IMR-90 (cell line): ENCODE data around the gene SERP2. TPM values are rescaled to one million over a fixed set of nuclear protein-coding genes. Genes with fewer than 3 reads are reported as not detected.

ENCODE experiments used
- ATAC-seq: fragments of 200-7000 bp; cut with Tn5 transposase; 2 replicates; pipeline ENCODE4 v1.9.1; 2020; ENCODE audit warnings: low read depth, mild to moderate bottlenecking, moderate library complexity
- BruUV-seq: library from RNA; stranded (reverse); fragments of 400-500 nt; replicated peaks from 2 replicates; lab custom pipeline; 2021; lab: Mats Ljungman, UMichigan
- CTCF ChIA-PET: fragments of 300-600 bp; formaldehyde crosslinking; extraction: SDS; loops from one replicate; lab custom pipeline; 2021; ENCODE audit warnings: antibody characterized with exemption; lab: Yijun Ruan, JAX
- POLR2A ChIA-PET: fragments of 300-600 bp; sonication (Branson Sonifier 250); formaldehyde crosslinking; loops from one replicate; lab custom pipeline; 2022; ENCODE audit warnings: antibody characterized with exemption; ENCODE audit not compliant: unreplicated experiment; lab: Charles Lee
- DNase-seq: peaks from one replicate; pipeline ENCODE4 v3.0.0; 2013
- H2AFZ ChIP-seq: replicated peaks from 2 replicates; pipeline ENCODE3; 2013; ENCODE audit warnings: low read length, mild to moderate bottlenecking; ENCODE audit not compliant: poor library complexity
- H2AK5ac ChIP-seq: 2 replicates; pipeline ENCODE4 v1.6.1; 2013; ENCODE audit warnings: low read depth, low read length, inconsistent platforms
- H2AK9ac ChIP-seq: replicated peaks from 2 replicates; pipeline ENCODE3; 2013; ENCODE audit warnings: mild to moderate bottlenecking, low read depth, low read length, moderate library complexity; ENCODE audit not compliant: poor library complexity
- H2BK120ac ChIP-seq: 2 replicates; pipeline ENCODE4 v1.6.1; 2013; ENCODE audit warnings: low read depth, low read length, inconsistent platforms
- H2BK15ac ChIP-seq: 3 replicates; pipeline ENCODE4 v1.6.1; 2013; ENCODE audit warnings: low read depth, low read length, inconsistent platforms
- H2BK20ac ChIP-seq: 2 replicates; pipeline ENCODE4 v1.6.1; 2013; ENCODE audit warnings: low read depth, mild to moderate bottlenecking, inconsistent platforms, low read length, moderate library complexity
- H2BK5ac ChIP-seq: 2 replicates; pipeline ENCODE4 v1.6.1; 2013; ENCODE audit warnings: mild to moderate bottlenecking, low read depth, low read length, inconsistent platforms; ENCODE audit not compliant: poor library complexity, severe bottlenecking
- H3K14ac ChIP-seq: replicated peaks from 2 replicates; pipeline ENCODE4 v1.6.1; 2013; ENCODE audit warnings: low read depth, low read length, inconsistent platforms
- H3K18ac ChIP-seq: 2 replicates; pipeline ENCODE4 v1.6.1; 2013; ENCODE audit warnings: low read depth, low read length, control low read depth
- H3K23ac ChIP-seq: 2 replicates; pipeline ENCODE4 v1.6.1; 2013; ENCODE audit warnings: low read depth, low read length, inconsistent platforms
- H3K27ac ChIP-seq: 2 replicates; pipeline ENCODE4 v1.5.1; 2013; ENCODE audit warnings: mild to moderate bottlenecking, control low read depth, low read length; ENCODE audit not compliant: insufficient read depth
- H3K27me3 ChIP-seq: 2 replicates; pipeline ENCODE4 v1.6.1; 2013; ENCODE audit warnings: low read length; ENCODE audit not compliant: control insufficient read depth, insufficient read depth
- H3K36me3 ChIP-seq: 2 replicates; pipeline ENCODE4 v1.6.1; 2013; ENCODE audit warnings: low read length, mixed read lengths; ENCODE audit not compliant: control insufficient read depth, insufficient read depth
- H3K4ac ChIP-seq: 2 replicates; pipeline ENCODE4 v1.6.1; 2013; ENCODE audit warnings: low read depth, low read length, inconsistent platforms
- H3K4me1 ChIP-seq: 2 replicates; pipeline ENCODE4 v1.6.1; 2013; ENCODE audit warnings: low read length, mixed read lengths; ENCODE audit not compliant: control insufficient read depth, insufficient read depth
- H3K4me2 ChIP-seq: 2 replicates; pipeline ENCODE4 v1.6.1; 2013; ENCODE audit warnings: low read depth, mild to moderate bottlenecking, control low read depth, low read length, moderate library complexity
- H3K4me3 ChIP-seq: 2 replicates; pipeline ENCODE4 v1.5.1; 2013; ENCODE audit warnings: low read depth, mild to moderate bottlenecking, control low read depth, low read length, moderate library complexity; ENCODE audit not compliant: insufficient read depth
- H3K56ac ChIP-seq: 2 replicates; pipeline ENCODE4 v1.6.1; 2013; ENCODE audit warnings: low read length, inconsistent platforms; ENCODE audit not compliant: insufficient read depth; ENCODE audit errors: extremely low read depth
- H3K79me1 ChIP-seq, 2 experiments: 2 replicates each; pipeline ENCODE4 v1.6.1; 2013; ENCODE audit warnings: low read length in 2 of 2, inconsistent platforms in 1 of 2, low read depth in 1 of 2
- H3K9ac ChIP-seq: 2 replicates; pipeline ENCODE4 v1.6.1; 2013; ENCODE audit warnings: low read depth, low read length, control low read depth
- H3K9me1 ChIP-seq: 2 replicates; pipeline ENCODE4 v1.6.1; 2013; ENCODE audit warnings: low read length, inconsistent platforms; ENCODE audit not compliant: insufficient read depth
- H3K9me3 ChIP-seq: 2 replicates; pipeline ENCODE4 v1.6.1; 2013; ENCODE audit warnings: low read length; ENCODE audit not compliant: control insufficient read depth, insufficient read depth
- H4K20me1 ChIP-seq: 2 replicates; pipeline ENCODE4 v1.6.1; 2013; ENCODE audit warnings: low read length, inconsistent platforms; ENCODE audit not compliant: insufficient read depth
- H4K5ac ChIP-seq: 2 replicates; pipeline ENCODE4 v1.6.1; 2013; ENCODE audit warnings: mild to moderate bottlenecking, low read depth, low read length, control low read depth
- H4K8ac ChIP-seq, 2 experiments: 2 replicates each; pipeline ENCODE4 v1.6.1; 2013; ENCODE audit warnings: low read depth in 2 of 2, low read length in 2 of 2, control low read depth in 1 of 2, inconsistent platforms in 1 of 2
- H4K91ac ChIP-seq: 2 replicates; pipeline ENCODE4 v1.6.1; 2013; ENCODE audit warnings: low read depth, low read length, inconsistent platforms; ENCODE audit not compliant: insufficient read depth
- BHLHE40 ChIP-seq: fragments of 150-350 bp; IDR thresholded peaks from 2 replicates; pipeline ENCODE4 v1.6.1; 2016; ENCODE audit warnings: mild to moderate bottlenecking, low read depth, low read length
- CEBPB ChIP-seq: IDR thresholded peaks from 2 replicates; pipeline ENCODE4 v1.6.1; 2012; ENCODE audit warnings: low read depth, low read length, improper control_type of control experiment
- CHD1 ChIP-seq: IDR thresholded peaks from 2 replicates; pipeline ENCODE4 v1.6.1; 2012; ENCODE audit warnings: low read depth, low read length, improper control_type of control experiment
- FOS ChIP-seq: fragments of 150-350 bp; IDR thresholded peaks from 2 replicates; pipeline ENCODE4 v1.6.1; 2016; ENCODE audit warnings: low read depth, low read length
- MAZ ChIP-seq: IDR thresholded peaks from 2 replicates; pipeline ENCODE4 v1.6.1; 2012; ENCODE audit warnings: low read depth, mild to moderate bottlenecking, low read length, improper control_type of control experiment, moderate library complexity, borderline replicate concordance
- MXI1 ChIP-seq: IDR thresholded peaks from 2 replicates; pipeline ENCODE4 v1.6.1; 2012; ENCODE audit warnings: low read depth, mild to moderate bottlenecking, low read length, moderate library complexity, borderline replicate concordance
- NFE2L2 ChIP-seq: fragments of 150-350 bp; IDR thresholded peaks from 2 replicates; pipeline ENCODE4 v1.6.1; 2016; ENCODE audit warnings: low read depth, mild to moderate bottlenecking, low read length
- POLR2A ChIP-seq: IDR thresholded peaks from 2 replicates; pipeline ENCODE4 v1.6.1; 2012; ENCODE audit warnings: mild to moderate bottlenecking, low read depth, low read length
- RAD21 ChIP-seq: IDR thresholded peaks from 2 replicates; pipeline ENCODE4 v1.6.1; 2012; ENCODE audit warnings: low read length, improper control_type of control experiment
- RFX5 ChIP-seq: IDR thresholded peaks from 2 replicates; pipeline ENCODE4 v1.8.0; 2012; ENCODE audit warnings: low read depth, mild to moderate bottlenecking, low read length, moderate library complexity
- SMC3 ChIP-seq: fragments of 150-350 bp; IDR thresholded peaks from 2 replicates; pipeline ENCODE4 v1.6.1; 2016; ENCODE audit warnings: low read depth, mild to moderate bottlenecking, antibody characterized with exemption, low read length, moderate library complexity
- WGBS, 2 experiments: methylation state at CpG; one replicate each; pipeline versions ENCODE4 v1.1.5 to v1.1.7; 2013; ENCODE audit warnings: missing lambda C conversion rate in 2 of 2; ENCODE audit not compliant: insufficient read length in 1 of 2; ENCODE audit errors: extremely low coverage in 2 of 2; 5-methylcytosine and 5-hydroxymethylcytosine counted together
- dilution Hi-C: fragments of 300-500 bp; cut with HindIII; formaldehyde crosslinking; loops from one replicate; pipeline ENCODE4 v1.14.3; 2018; ENCODE audit warnings: low sequenced_read_pairs; ENCODE audit not compliant: unreplicated experiment
- in situ Hi-C: fragments of 300-500 bp; cut with MboI; formaldehyde crosslinking; loops from 3 replicates; pipeline ENCODE4 v1.14.3; 2019; ENCODE audit warnings: low sequenced_read_pairs, inconsistent platforms, mixed read lengths
- intact Hi-C: fragments of 100-400 bp; cut with micrococcal nuclease; formaldehyde crosslinking; loops from 2 replicates; pipeline ENCODE4 v1.10.0; 2022
- polyA plus RNA-seq, 3 experiments: library from polyadenylated mRNA; depleted of rRNA; stranded (reverse); fragments of >200 nt; gene quantifications; 2 replicates each; pipeline ENCODE4 v1.2.3, GENCODE V29; 2012; ENCODE audit warnings: low replicate concordance in 1 of 3
- total RNA-seq: library from RNA; depleted of rRNA; stranded (reverse); fragments of >200 nt; gene quantifications from 2 replicates; pipeline ENCODE4 v1.2.3, GENCODE V29; 2012
- TF ChIP-seq, protein P1 (sequence below): conservative IDR thresholded peaks from 2 replicates; pipeline ENCODE4 v1.5.1; 2012; ENCODE audit warnings: mild to moderate bottlenecking, low read depth, low read length, improper control_type of control experiment
- TF ChIP-seq, protein P2 (sequence below): fragments of 150-350 bp; IDR thresholded peaks from 2 replicates; pipeline ENCODE4 v1.6.1; 2016; ENCODE audit warnings: low read depth, mild to moderate bottlenecking, low read length, moderate library complexity, borderline replicate concordance

SERP2 gene
- total and polyA plus RNA-seq, 2 of the 4 experiments (the other 2 are of a cell fraction), result 0.54 to 1.4 TPM

DNA sequence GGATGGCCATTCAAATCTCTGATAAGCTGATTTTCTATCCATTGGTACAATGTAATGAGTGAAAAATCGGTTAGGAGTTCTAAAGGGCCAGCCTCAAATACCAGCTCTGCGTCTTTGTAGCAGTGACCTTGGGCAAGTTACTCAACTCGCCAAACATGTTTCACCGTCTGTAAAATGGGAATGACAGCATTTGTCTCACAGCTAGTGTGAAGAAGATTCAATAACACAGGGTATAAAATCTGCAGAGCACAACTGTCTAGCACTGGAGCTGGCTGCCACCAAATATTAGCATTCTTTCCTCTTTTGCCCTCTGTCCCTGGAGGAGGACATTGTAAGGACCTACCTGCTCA, 22.1 kb upstream of the SERP2 start:
- POLR2A ChIA-PET, result no interaction called here
- Histone ChIP-seq H3K36me3 (no peaks in the 10 kb centered on the region), H4K8ac (no peak overlapping the region)

More for the DNA sequence above, 22.1 kb upstream of the SERP2 start:
- CTCF ChIA-PET, result no interaction called here
- ATAC-seq (no peak), DNase-seq (no peak)
- no peak overlapping the region for H2BK120ac ChIP-seq
- intact Hi-C loops (no loop called here), in situ Hi-C loops (no loop called here), dilution Hi-C loops (no loop called here)
- H3K9me1 ChIP-seq, result 0 out of 2 replicates have a peak, but pooled peaks cover 3% of the 10 kb centered on the region
- no peak overlapping the region for H3K9ac ChIP-seq
- H3K79me1 ChIP-seq, result no peaks in the 10 kb centered on the region
- H3K27ac ChIP-seq, result no peak overlapping the region
- no peak overlapping the region for H2BK20ac ChIP-seq
- TF ChIP-seq MAZ (no peak), FOS (no peak), POLR2A (no peak), NFE2L2 (no peak), CEBPB (no peak), RFX5 (no peak), RAD21 (no peak), SMC3 (no peak), BHLHE40 (no peak), CHD1 (no peak), MXI1 (no peak)
- TF ChIP-seq, protein P1, sequence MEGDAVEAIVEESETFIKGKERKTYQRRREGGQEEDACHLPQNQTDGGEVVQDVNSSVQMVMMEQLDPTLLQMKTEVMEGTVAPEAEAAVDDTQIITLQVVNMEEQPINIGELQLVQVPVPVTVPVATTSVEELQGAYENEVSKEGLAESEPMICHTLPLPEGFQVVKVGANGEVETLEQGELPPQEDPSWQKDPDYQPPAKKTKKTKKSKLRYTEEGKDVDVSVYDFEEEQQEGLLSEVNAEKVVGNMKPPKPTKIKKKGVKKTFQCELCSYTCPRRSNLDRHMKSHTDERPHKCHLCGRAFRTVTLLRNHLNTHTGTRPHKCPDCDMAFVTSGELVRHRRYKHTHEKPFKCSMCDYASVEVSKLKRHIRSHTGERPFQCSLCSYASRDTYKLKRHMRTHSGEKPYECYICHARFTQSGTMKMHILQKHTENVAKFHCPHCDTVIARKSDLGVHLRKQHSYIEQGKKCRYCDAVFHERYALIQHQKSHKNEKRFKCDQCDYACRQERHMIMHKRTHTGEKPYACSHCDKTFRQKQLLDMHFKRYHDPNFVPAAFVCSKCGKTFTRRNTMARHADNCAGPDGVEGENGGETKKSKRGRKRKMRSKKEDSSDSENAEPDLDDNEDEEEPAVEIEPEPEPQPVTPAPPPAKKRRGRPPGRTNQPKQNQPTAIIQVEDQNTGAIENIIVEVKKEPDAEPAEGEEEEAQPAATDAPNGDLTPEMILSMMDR, result no peak
- TF ChIP-seq, protein P2, sequence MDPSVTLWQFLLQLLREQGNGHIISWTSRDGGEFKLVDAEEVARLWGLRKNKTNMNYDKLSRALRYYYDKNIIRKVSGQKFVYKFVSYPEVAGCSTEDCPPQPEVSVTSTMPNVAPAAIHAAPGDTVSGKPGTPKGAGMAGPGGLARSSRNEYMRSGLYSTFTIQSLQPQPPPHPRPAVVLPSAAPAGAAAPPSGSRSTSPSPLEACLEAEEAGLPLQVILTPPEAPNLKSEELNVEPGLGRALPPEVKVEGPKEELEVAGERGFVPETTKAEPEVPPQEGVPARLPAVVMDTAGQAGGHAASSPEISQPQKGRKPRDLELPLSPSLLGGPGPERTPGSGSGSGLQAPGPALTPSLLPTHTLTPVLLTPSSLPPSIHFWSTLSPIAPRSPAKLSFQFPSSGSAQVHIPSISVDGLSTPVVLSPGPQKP, result no peak
- H3K4me1 ChIP-seq, result no peaks in the 10 kb centered on the region; the same call in 1 of the 2 replicates
- no peak overlapping the region for H3K4me2 ChIP-seq
- no peak overlapping the region for H2AFZ ChIP-seq
- no peak overlapping the region for H3K18ac ChIP-seq
- H4K20me1 ChIP-seq, result no peaks in the 10 kb centered on the region
- H2AK5ac ChIP-seq, result no peak overlapping the region
- no peak overlapping the region for H3K14ac ChIP-seq
- H3K56ac ChIP-seq, result no peak overlapping the region
- WGBS, 2 experiments, result 80% methylated on average over 1 of the region's 4 CpGs; no CpG with 5 or more reads in 1 of the 2 experiments
- no peak overlapping the region for H3K4me3 ChIP-seq
- no peak overlapping the region for H2BK5ac ChIP-seq
- no peak overlapping the region for H3K4ac ChIP-seq
- H3K27me3 ChIP-seq, result no peaks in the 10 kb centered on the region
- H3K9me3 ChIP-seq, result no peaks in the 10 kb centered on the region
- H2AK9ac ChIP-seq, result no peak overlapping the region
- H2BK15ac ChIP-seq, result no peak overlapping the region
- H4K5ac ChIP-seq, result no peak overlapping the region
- H4K91ac ChIP-seq, result no peak overlapping the region
- no TSS peak for BruUV-seq
- no peak overlapping the region for H3K23ac ChIP-seq
